NT2/D1 (cell line): ENCODE measurements around the gene PYURF.
A peak's percentile ranks its signal among the peaks of the same experiment; 100 is the strongest.

Source experiments
- DNase-seq: peaks from one replicate; pipeline ENCODE4 v3.0.0-alpha.2; 2011; ENCODE audit warnings: low read depth, low spot score
- H3K27me3 ChIP-seq: 2 replicates; pipeline ENCODE4 v1.6.0; 2011; ENCODE audit warnings: mild to moderate bottlenecking; ENCODE audit not compliant: insufficient read length, insufficient read depth
- H3K36me3 ChIP-seq: 2 replicates; pipeline ENCODE4 v1.6.1; 2011; ENCODE audit warnings: mild to moderate bottlenecking, low read length, mixed read lengths; ENCODE audit not compliant: insufficient read depth, insufficient read length
- H3K4me1 ChIP-seq: 2 replicates; pipeline ENCODE4 v1.5.1; 2011; ENCODE audit not compliant: insufficient read depth, insufficient read length
- H3K4me3 ChIP-seq: 2 replicates; pipeline ENCODE4 v1.5.1; 2011; ENCODE audit warnings: low read depth; ENCODE audit not compliant: insufficient read length
- H3K9ac ChIP-seq: 2 replicates; pipeline ENCODE4 v1.6.0; 2011; ENCODE audit warnings: low read depth; ENCODE audit not compliant: insufficient read length
- H3K9me3 ChIP-seq: 2 replicates; pipeline ENCODE4 v1.5.1; 2011; ENCODE audit warnings: mild to moderate bottlenecking, low read length; ENCODE audit not compliant: insufficient read depth
- SUZ12 ChIP-seq: IDR thresholded peaks from 2 replicates; pipeline ENCODE4 v1.6.1; 2011; ENCODE audit not compliant: insufficient read length, insufficient read depth; ENCODE audit errors: extremely low read depth
- YY1 ChIP-seq: IDR thresholded peaks from 2 replicates; pipeline ENCODE4 v1.6.1; 2011; ENCODE audit not compliant: insufficient read length, insufficient read depth
- ZNF274 ChIP-seq: IDR thresholded peaks from 2 replicates; pipeline ENCODE4 v1.6.1; 2011; ENCODE audit warnings: mild to moderate bottlenecking, low read depth, low read length

Gene PYURF

DNA sequence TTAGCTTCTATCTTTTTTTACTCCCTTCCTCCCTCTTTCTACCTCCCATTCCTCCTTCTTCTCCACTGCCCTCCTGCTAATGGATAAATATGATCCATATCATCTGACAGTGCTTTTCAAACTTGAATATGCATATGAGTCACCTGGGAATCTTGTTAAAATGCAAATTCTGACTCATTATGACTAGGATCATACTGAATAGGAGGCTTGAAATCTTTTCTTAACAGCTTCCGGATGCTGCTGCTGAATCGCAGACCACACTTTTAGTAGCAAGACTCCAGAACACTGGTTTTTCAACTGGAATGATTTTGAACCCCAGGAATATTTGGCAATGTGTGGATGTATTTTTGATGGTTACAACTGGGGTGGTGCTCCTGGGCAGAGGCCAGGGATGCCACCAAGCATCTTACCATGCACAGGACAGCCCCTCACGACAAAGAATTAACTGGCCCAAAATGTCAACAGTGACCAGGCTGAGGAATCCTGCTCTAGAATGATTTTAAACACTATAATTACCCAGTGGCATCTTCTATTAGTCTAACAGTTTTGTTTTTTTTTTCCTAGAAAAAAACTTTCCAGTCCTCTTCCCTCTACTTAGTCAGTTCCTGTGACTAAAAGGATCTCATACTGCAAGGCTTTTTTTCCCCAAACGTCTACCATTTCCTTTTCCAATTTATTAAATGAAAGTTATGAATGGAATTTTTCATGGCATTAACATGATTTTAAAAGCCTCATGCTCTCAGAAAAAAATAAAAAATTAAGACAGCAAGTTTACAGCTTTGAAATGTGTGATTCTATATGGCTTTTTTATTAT is 10.6 kb upstream of the PYURF start:
- H3K4me1 ChIP-seq = no peaks in the 10 kb centered on the region
- no peak overlapping the region for H3K9ac ChIP-seq
- DNase-seq = no peak
- H3K27me3 ChIP-seq = no peaks in the 10 kb centered on the region
- no peaks in the 10 kb centered on the region for H3K36me3 ChIP-seq
- H3K9me3 ChIP-seq = no peaks in the 10 kb centered on the region
- TF ChIP-seq SUZ12 (no peak), ZNF274 (no peak), YY1 (no peak)
- no peak overlapping the region for H3K4me3 ChIP-seq

DNA sequence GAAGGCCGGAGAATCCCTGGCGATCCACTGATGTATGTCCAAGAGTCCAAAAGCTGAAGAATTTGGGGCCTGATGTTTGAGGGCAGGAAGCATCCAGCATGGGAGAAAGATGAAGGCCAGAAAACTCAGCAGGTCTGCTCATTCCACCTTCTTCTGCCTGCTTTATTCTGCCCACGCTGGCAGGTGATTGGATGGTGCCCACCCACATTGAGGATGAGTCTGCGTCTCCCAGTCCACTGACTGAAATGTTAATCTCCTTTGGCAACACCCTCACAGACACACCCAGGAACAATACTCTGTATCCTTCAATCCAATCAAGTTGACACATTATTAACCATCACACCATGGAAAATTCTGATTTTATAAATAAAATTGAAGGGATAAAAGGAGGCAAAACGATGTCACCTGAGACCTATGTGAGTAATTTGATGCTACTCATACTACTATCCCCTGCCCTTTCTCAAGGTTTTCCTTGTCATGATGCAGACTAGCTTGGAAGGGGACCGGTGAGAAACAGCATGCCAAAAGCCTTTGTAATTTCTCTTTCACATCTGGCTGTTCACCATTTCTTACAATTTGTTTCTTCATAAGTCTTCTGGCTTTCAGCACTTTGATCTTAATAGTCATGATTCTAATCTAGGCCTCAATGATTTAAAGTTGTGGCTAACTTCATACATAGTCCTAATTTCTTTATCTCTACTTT is 9.7 kb upstream of the PYURF start:
- DNase-seq = no peak
- no peak overlapping the region for H3K4me3 ChIP-seq
- TF ChIP-seq YY1 (no peak), ZNF274 (no peak), SUZ12 (no peak)
- no peaks in the 10 kb centered on the region for H3K9me3 ChIP-seq
- no peaks in the 10 kb centered on the region for H3K27me3 ChIP-seq
- no peaks in the 10 kb centered on the region for H3K4me1 ChIP-seq
- no peaks in the 10 kb centered on the region for H3K36me3 ChIP-seq
- H3K9ac ChIP-seq = no peak overlapping the region

DNA sequence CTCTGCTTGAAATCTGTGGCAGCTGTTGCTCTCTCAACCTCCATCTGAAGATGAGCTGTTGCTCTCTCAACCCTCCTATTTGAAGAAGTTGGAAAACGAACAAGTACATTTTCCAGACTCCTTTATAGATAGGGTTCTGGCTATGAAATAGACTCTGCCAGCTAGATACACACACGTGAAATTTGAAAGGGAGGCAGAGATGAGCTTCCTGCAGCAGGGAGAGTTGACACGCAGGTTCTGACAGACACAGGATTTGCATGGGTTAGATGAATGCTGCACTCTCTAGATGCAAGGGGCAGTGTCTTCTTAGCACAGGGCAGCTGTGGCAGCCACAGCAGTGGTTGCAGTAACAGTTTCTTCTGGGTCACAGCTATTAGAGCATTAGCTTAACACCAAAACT is 8.0 kb upstream of the PYURF start:
- Histone ChIP-seq H3K9ac (no peak overlapping the region), H3K4me3 (no peak overlapping the region), H3K27me3 (no peaks in the 10 kb centered on the region), H3K36me3 (no peaks in the 10 kb centered on the region), H3K4me1 (no peaks in the 10 kb centered on the region), H3K9me3 (no peaks in the 10 kb centered on the region)
- DNase-seq = no peak
- no peak for TF ChIP-seq YY1

DNA sequence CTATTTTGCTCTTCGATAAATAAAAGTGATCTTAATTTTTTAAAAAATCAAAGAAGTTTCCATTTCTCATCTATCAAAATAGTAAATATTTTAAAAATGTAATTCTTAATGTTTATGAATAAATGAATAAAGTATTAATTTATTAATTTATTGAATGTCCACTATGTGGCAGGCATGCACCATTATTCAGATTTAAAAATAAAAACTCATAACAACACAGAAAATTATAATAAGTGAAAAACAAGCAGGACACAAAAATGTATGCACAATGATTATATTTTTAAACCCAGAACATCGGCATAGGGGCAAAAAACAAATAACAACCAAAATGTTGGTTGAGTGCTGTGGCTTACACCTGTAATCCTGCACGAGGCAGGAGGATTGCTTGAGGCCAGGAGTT is 5.3 kb upstream of the PYURF start:
- Histone ChIP-seq H3K4me3 (no peak overlapping the region), H3K9ac (no peak overlapping the region), H3K27me3 (no peaks in the 10 kb centered on the region), H3K36me3 (no peaks in the 10 kb centered on the region), H3K9me3 (no peaks in the 10 kb centered on the region), H3K4me1 (no peaks in the 10 kb centered on the region)
- no peak for DNase-seq
- TF ChIP-seq SUZ12 (no peak), ZNF274 (no peak), YY1 (no peak)

DNA sequence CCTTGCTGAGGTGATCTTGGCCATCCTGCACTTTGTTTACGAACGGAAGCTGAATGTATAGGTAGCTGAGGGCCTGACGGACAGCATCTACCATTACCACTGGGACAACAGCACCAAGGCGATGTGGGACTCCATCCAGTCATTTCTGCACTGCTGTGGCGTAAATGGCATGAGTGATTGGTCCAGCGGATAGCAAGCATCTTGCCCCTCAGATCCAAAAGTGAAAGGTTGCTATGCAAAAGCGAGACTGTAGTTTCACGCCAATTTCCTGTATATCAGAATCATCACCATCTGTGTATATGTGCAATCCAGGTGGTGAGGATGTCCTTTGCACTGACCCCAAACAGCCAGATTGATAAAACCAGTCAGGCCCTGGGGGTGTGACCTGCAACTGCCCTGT is 4.2 kb upstream of the PYURF start:
- Histone ChIP-seq H3K27me3 (no peaks in the 10 kb centered on the region), H3K9ac (no peak overlapping the region), H3K4me3 (no peak overlapping the region), H3K36me3 (no peaks in the 10 kb centered on the region), H3K9me3 (no peaks in the 10 kb centered on the region), H3K4me1 (no peaks in the 10 kb centered on the region)
- no peak for TF ChIP-seq SUZ12
- no peak for TF ChIP-seq ZNF274
- no peak for TF ChIP-seq YY1
- DNase-seq = no peak

DNA sequence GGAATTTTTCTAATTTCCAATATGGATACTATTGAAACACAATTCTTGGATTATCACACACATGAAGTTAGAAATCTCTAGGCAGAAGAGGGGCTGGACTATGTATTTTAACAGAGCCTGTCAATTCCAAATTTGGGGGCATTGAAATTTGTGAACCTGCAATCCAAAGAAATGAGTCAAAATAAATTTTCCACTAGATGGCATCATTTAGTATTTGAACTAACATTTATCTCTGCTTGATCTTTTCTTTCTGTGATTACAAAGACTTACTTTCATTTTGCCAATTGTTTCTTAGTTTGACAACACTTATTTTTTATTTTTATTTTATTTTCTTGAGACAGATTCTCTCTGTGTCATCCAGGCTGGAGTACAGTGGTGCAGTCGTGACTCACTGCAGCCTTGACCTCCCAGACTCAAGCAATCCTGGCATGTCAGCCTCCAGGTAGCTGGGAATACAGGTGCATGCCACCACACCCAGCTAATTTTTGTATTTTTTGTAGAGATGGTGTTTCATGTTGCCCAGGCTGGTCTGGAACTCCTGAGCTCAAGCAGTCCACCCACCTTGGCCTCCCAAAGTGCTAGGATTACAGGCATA is 2.7 kb upstream of the PYURF start:
- Histone ChIP-seq H3K9ac (no peak overlapping the region), H3K36me3 (peaks cover 7% of the 10 kb centered on the region), H3K4me1 (no peaks in the 10 kb centered on the region), H3K4me3 (no peak overlapping the region), H3K9me3 (no peaks in the 10 kb centered on the region), H3K27me3 (no peaks in the 10 kb centered on the region)
- TF ChIP-seq SUZ12 (no peak), YY1 (no peak), ZNF274 (no peak)
- DNase-seq = no peak

DNA sequence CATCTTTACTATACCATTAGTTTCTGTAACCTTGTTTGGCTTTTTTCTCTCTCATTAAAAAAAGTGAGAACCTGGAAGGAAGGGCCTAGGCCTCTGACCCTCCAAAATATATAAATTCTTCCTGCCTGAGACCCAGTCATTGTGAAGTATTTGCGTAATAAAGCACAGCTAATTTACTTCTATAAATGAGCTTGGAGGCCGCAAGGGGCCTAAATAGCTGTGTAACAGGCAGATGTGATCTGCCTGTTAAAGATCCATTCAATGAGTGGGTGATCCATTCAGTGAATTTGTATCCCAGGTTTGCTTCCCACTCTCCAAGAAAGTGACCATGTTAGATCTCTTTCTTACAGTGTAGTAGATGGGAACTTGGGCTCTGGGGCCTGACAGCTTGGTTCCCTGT is 595 bp upstream of the PYURF start:
- no peaks in the 10 kb centered on the region for H3K27me3 ChIP-seq
- DNase-seq = no peak
- peak overlapping the region; percentile 90 for H3K4me3 ChIP-seq
- peak overlapping the region; percentile 66 for H3K9ac ChIP-seq
- no peaks in the 10 kb centered on the region for H3K4me1 ChIP-seq
- H3K36me3 ChIP-seq = peaks cover 14% of the 10 kb centered on the region
- no peaks in the 10 kb centered on the region for H3K9me3 ChIP-seq
- TF ChIP-seq YY1 (no peak), SUZ12 (no peak), ZNF274 (no peak)
